AG04450 (cell line): ENCODE measurements around the gene AK2. TPM values are rescaled to one million over a fixed set of nuclear protein-coding genes. Genes with fewer than 3 reads are reported as not detected.
"Not testable (repeated sequence)": the region's sequence is repeated elsewhere in the genome, so short reads cannot be mapped to it uniquely, and the experiment has no call there.

Experiments
- CTCF ChIA-PET: fragments of 300-600, 350-600 bp; formaldehyde crosslinking; extraction: SDS; loops from one replicate; lab custom pipeline; 2022; ENCODE audit warnings: antibody characterized with exemption, inconsistent platforms; lab: Charles Lee
- POLR2A ChIA-PET: fragments of 350-600 bp; formaldehyde crosslinking; extraction: SDS; loops from one replicate; lab custom pipeline; 2021; ENCODE audit warnings: antibody characterized with exemption, inconsistent platforms; lab: Yijun Ruan, JAX
- DNase-seq: peaks from one replicate; pipeline ENCODE4 v3.0.0-alpha.2; 2011; ENCODE audit warnings: low read depth, low spot score
- H3K27ac ChIP-seq: one replicate; pipeline ENCODE4 v1.5.1; 2012; ENCODE audit warnings: low read depth, low read length, control low read depth
- H3K27me3 ChIP-seq: one replicate; pipeline ENCODE4 v1.6.0; 2012; ENCODE audit warnings: low read length; ENCODE audit not compliant: control insufficient read depth, insufficient read depth
- H3K4me3 ChIP-seq: 2 replicates; pipeline ENCODE4 v1.5.1; 2011; ENCODE audit warnings: mild to moderate bottlenecking, low read depth, low read length, control low read depth
- H3K9me3 ChIP-seq: 2 replicates; pipeline ENCODE4 v1.5.1; 2012; ENCODE audit warnings: low read length; ENCODE audit not compliant: control insufficient read depth, insufficient read depth
- polyA plus RNA-seq: library from polyadenylated mRNA; depleted of rRNA; stranded (reverse); fragments of >200 nt; gene quantifications from 2 replicates; pipeline ENCODE4 v1.2.3, GENCODE V29; 2011
- TF ChIP-seq, protein P1 (sequence below): IDR thresholded peaks from 2 replicates; pipeline ENCODE4 v1.5.1; 2011; ENCODE audit warnings: low read depth, low read length, control low read depth, inconsistent platforms

AK2 gene
- polyA plus RNA-seq, 1 experiment, result 129 TPM

DNA sequence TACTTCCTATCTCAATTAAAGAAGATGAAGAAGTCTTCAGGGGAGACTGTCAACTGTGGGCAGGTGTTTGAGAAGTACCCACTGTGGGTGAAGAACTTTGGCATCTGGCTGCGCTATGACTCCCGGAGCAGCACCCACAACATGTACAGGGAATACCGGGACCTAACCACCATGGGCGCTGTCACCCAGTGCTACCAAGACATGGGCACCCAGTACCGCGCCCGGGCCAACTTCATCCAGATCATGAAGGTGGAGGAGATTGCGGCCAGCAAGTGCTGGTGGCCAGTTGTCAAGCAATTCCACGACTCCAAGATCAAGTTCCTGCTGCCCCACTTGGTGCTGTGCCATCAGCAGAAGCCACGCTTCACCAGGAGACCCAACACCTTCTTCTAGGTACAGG is 56.6 kb downstream of the AK2 start:
- ChIA-PET CTCF (interaction anchor here (0.9 kb wide), 1 partner anchor 106 kb away, joined by 3 read pairs; no protein-coding TSS in a partner anchor), POLR2A (no interaction called here)
- Histone ChIP-seq H3K4me3 (no peak overlapping the region), H3K27me3 (no peaks in the 10 kb centered on the region), H3K27ac (no peak overlapping the region), H3K9me3 (no peaks in the 10 kb centered on the region; the same call in 1 of the 2 replicates)
- TF ChIP-seq, protein P1, sequence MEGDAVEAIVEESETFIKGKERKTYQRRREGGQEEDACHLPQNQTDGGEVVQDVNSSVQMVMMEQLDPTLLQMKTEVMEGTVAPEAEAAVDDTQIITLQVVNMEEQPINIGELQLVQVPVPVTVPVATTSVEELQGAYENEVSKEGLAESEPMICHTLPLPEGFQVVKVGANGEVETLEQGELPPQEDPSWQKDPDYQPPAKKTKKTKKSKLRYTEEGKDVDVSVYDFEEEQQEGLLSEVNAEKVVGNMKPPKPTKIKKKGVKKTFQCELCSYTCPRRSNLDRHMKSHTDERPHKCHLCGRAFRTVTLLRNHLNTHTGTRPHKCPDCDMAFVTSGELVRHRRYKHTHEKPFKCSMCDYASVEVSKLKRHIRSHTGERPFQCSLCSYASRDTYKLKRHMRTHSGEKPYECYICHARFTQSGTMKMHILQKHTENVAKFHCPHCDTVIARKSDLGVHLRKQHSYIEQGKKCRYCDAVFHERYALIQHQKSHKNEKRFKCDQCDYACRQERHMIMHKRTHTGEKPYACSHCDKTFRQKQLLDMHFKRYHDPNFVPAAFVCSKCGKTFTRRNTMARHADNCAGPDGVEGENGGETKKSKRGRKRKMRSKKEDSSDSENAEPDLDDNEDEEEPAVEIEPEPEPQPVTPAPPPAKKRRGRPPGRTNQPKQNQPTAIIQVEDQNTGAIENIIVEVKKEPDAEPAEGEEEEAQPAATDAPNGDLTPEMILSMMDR, result no peak
- no peak for DNase-seq

DNA sequence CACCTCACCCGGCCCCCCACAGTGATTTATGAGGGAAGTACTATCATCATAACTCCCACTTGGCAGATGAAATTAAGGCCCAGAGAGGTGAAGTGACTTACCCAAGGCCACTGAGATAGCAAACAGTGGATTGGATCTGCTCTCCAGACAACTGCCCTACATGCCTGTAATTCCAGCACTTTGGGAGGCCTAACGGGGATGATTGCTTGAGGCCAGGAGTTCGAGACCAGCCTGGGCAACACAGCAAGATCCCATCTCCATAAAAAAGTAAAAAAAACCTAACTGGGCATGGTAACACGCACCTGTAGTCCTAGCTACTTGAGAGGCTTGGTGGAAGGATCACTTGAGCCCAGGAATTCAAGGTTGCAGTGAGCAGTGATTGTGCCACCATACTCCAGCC is 57.8 kb downstream of the AK2 start:
- no peak for DNase-seq
- CTCF ChIA-PET, result no interaction called here
- Histone ChIP-seq H3K27me3 (no peaks in the 10 kb centered on the region), H3K27ac (no peak overlapping the region), H3K9me3 (no peaks in the 10 kb centered on the region; the same call in 1 of the 2 replicates), H3K4me3 (no peak overlapping the region)
- TF ChIP-seq, protein P1, result no peak
- POLR2A ChIA-PET, result no interaction called here

DNA sequence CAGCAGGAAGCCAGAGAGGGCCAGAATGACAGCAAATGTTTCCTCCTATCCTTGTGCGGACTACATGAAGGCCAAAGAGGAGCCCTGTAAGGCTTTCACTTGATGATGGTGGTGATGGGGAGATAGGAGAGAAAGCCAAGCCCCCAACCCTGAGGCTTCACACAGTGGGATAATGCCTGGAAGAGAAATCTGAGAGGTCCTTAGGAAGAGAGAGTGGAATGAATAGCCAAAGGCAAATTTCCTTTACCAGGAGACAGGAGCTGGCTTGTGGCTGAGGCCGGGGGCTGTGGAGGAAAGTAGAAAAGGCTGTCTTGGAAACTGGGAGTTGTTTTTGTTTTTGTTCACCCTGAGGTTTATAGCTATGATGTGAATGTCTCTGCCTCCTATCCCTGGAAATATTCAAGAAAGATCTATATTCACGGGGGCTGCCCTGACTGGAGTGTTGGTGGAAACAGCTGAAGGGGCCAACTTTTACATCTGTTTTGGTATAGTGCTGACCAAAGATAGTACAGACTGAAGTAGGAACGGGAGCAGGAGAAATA is 59.1 kb downstream of the AK2 start:
- POLR2A ChIA-PET, result no interaction called here
- TF ChIP-seq, protein P1, result no peak
- H3K27ac ChIP-seq, result no peak overlapping the region
- no peaks in the 10 kb centered on the region; the same call in 1 of the 2 replicates for H3K9me3 ChIP-seq
- H3K27me3 ChIP-seq, result no peaks in the 10 kb centered on the region
- CTCF ChIA-PET, result interaction anchor here (0.5 to 0.6 kb wide), 2 partner anchors 14 to 241 kb away, joined by 3 to 4 read pairs; no protein-coding TSS in a partner anchor
- no peak overlapping the region for H3K4me3 ChIP-seq
- DNase-seq, result no peak

DNA sequence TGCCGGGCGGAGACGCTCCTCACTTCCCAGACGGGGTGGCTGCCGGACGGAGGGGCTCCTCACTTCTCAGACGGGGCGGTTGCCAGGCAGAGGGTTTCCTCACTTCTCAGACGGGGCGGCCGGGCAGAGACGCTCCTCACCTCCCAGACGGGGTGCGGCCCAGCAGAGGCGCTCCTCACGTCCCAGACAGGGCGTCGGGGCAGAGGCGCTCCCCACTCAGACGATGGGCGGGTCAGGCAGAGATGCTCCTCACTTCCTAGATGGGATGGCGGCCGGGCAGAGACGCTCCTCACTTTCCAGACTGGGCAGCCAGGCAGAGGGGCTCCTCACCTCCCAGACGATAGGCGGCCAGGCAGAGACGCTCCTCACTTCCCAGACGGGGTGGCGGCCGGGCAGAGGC is 61.6 kb downstream of the AK2 start:
- H3K27ac ChIP-seq, H3K4me3 ChIP-seq, DNase-seq, H3K9me3 ChIP-seq, CTCF ChIA-PET, H3K27me3 ChIP-seq: not testable (repeated sequence)
- POLR2A ChIA-PET, result interaction anchor here (1.3 kb wide), 1 partner anchor 10 kb away, joined by 3 read pairs; the partner anchor contains the start of gene RNF19B

DNA sequence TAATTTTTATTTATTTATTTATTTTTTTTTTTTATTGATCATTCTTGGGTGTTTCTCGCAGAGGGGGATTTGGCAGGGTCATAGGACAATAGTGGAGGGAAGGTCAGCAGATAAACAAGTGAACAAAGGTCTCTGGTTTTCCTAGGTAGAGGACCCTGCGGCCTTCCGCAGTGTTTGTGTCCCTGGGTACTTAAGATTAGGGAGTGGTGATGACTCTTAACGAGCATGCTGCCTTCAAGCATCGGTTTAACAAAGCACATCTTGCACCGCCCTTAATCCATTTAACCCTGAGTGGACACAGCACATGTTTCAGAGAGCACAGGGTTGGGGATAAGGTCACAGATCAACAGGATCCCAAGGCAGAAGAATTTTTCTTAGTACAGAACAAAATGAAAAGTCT is 63.2 kb downstream of the AK2 start:
- DNase-seq, CTCF ChIA-PET, H3K27ac ChIP-seq, H3K4me3 ChIP-seq, H3K9me3 ChIP-seq, H3K27me3 ChIP-seq: not testable (repeated sequence)
- POLR2A ChIA-PET, result interaction anchor here (0.7 kb wide), 1 partner anchor 73 kb away, joined by 5 read pairs; no protein-coding TSS in a partner anchor

DNA sequence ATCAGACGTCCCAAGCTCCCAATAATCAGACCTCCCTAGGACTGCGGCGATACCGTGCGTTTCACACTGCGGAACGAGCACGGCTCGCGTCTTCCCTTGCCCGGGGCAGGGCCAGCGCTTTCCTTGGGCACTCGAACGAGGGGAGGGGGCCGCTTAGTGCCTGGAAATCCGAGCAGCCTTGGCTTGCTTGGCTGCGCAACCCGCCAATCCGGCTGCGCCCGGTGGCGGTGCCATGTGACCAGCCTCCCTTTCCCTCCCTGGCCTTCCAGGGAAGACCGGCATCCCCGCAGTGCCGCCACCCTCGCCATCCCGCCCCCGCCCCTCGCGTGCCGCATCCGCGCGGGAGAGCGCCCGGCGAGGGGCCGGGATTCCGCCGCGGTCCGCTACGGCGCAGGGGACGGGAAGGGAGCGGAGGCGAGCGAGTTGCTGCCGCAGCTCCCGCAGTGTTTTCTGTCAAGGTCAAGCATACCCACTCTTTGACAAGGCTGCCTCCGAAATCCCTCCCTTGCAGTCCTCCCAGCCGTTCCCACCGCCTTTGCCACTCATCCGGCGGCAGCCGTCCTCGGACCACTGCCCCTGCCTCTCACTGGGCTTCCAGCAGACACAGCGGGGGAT is 63.8 kb downstream of the AK2 start:
- TF ChIP-seq, protein P1, result no peak
- no peaks in the 10 kb centered on the region; the same call in 1 of the 2 replicates for H3K9me3 ChIP-seq
- POLR2A ChIA-PET, result interaction anchor here (0.7 kb wide), 1 partner anchor 73 kb away, joined by 5 read pairs; no protein-coding TSS in a partner anchor
- no peak overlapping the region for H3K27ac ChIP-seq
- no peaks in the 10 kb centered on the region for H3K27me3 ChIP-seq
- DNase-seq, result no peak
- CTCF ChIA-PET, result interaction anchor here (0.7 kb wide), 1 partner anchor 58 kb away, joined by 3 read pairs; no protein-coding TSS in a partner anchor
- peak overlapping the region; percentile 60 for H3K4me3 ChIP-seq
